GM10266 (cell line): ENCODE measurements around the gene NSD1.

Experiments
- DNase-seq: peaks from one replicate; pipeline ENCODE4 v3.0.0; 2012; ENCODE audit errors: extremely low spot score
- TF ChIP-seq, protein P1 (sequence below): IDR thresholded peaks from 2 replicates; pipeline ENCODE4 v1.5.1; 2012; ENCODE audit warnings: mild to moderate bottlenecking, low read depth; ENCODE audit not compliant: control insufficient read depth, insufficient read depth; ENCODE audit errors: missing control alignments

The NSD1 gene

DNA sequence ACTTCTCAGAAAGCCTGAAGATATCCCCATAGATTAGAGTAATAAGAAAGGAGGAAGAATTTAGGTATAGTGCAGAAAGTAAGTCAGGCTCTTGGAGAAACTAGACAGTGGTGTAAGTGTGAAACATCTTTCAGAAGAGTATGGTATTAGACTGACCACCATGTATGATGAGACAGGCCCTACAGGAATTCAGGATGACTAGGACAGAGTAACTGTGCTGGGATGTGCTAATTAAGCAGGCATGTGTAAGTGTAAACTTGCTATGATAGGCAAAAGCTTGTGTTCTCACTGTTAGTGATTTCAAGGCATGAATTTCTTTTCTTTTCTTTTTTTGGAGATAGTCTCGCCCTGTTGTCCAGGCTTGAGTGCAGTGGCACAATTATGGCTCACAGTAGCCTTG is 99.2 kb downstream of the NSD1 start:
- TF ChIP-seq, protein P1, sequence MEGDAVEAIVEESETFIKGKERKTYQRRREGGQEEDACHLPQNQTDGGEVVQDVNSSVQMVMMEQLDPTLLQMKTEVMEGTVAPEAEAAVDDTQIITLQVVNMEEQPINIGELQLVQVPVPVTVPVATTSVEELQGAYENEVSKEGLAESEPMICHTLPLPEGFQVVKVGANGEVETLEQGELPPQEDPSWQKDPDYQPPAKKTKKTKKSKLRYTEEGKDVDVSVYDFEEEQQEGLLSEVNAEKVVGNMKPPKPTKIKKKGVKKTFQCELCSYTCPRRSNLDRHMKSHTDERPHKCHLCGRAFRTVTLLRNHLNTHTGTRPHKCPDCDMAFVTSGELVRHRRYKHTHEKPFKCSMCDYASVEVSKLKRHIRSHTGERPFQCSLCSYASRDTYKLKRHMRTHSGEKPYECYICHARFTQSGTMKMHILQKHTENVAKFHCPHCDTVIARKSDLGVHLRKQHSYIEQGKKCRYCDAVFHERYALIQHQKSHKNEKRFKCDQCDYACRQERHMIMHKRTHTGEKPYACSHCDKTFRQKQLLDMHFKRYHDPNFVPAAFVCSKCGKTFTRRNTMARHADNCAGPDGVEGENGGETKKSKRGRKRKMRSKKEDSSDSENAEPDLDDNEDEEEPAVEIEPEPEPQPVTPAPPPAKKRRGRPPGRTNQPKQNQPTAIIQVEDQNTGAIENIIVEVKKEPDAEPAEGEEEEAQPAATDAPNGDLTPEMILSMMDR: no peak
- no peak for DNase-seq

DNA sequence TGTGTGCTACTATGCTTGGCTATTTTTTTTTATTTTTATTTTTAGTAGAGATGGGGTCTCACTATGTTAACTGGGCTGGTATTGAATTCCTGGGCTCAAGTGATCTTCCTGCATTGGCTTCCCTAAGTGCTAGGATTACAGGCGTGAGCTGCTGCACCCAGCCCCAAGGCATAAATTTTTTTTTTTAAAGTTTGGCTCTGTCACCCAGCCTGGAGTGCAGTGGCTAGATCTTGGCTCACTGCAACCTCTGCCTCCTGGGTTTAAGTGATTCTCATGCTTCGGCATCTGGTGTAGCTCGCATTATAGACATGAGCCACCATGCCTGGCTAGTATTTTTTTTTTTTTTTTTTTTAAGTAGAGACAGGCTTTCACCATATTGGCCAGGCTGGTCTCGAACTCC is 99.6 kb downstream of the NSD1 start:
- DNase-seq: no peak
- TF ChIP-seq, protein P1: no peak

DNA sequence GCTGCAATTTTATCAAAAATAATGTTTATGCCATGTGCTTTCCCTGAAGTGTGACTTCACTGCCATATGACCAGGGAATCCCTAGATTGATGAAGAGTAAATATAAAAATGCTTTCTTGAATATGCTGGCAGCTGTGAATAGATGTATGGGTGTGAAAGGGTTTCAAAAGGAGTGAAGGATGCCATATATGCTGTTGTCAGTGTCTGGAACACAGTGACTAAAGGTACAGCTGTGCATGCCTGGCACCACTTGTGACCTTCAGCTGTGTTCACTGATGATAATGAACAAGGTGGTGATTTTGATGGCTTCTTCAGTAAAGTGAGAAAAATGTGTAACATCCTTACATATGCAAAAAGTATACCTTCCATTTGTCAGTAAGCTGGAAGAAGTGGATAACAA is 100.2 kb downstream of the NSD1 start:
- TF ChIP-seq, protein P1: no peak
- no peak for DNase-seq

DNA sequence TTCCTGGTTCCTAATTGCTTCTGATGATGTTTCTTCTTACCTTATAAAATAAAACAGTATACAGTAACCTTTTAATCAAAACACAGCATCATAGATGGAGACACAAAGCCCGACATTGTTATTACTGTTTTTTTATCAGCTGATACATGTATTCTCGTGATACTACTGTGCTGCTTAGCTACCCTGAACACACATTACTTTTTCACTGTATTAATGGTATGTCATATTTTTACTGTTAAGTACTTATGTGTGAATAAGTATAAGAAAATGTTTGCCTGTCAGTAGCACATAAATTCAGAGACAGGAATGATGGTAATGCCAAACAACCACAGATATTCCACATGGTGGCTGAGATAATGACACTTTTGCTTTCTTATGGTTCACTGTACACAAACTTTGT is 101.3 kb downstream of the NSD1 start:
- TF ChIP-seq, protein P1: no peak
- DNase-seq: no peak

DNA sequence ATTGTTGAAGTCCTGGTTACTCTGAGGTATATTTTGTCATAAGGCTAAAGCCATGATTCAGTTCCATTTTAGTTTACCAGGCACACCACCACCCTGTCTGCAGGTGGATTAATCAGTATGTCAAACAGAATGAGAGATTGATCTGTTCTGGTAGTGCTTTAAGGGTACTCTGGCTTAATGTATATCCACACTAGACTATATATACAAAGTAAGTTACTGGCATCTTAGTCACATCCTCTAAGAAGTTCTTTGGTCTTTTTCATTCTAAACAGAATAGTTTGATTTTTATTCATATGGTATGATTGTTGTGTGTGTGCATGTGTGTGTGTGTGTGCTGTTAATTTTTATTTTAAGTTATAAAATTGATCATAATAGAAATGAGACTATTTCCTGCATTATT is 108.2 kb downstream of the NSD1 start:
- no peak for DNase-seq
- TF ChIP-seq, protein P1: no peak

DNA sequence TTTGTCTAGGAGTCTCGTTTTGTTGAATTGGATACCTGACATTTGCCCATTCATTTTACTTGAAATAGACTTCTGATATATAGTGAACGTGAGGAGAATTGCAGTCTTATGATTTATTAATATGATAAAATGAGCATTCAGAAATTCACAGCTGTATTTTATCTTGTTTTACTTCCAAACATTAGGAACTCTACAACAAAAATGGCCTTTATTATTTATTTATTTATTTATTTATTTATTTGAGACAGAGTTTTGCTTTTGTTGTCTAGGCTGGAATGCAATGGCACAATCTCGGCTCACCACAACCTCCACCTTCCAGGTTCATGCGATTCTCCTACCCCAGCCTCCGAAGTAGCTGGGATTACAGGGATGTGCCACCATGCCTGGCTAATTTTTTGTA is 108.7 kb downstream of the NSD1 start:
- DNase-seq: no peak
- TF ChIP-seq, protein P1: no peak

DNA sequence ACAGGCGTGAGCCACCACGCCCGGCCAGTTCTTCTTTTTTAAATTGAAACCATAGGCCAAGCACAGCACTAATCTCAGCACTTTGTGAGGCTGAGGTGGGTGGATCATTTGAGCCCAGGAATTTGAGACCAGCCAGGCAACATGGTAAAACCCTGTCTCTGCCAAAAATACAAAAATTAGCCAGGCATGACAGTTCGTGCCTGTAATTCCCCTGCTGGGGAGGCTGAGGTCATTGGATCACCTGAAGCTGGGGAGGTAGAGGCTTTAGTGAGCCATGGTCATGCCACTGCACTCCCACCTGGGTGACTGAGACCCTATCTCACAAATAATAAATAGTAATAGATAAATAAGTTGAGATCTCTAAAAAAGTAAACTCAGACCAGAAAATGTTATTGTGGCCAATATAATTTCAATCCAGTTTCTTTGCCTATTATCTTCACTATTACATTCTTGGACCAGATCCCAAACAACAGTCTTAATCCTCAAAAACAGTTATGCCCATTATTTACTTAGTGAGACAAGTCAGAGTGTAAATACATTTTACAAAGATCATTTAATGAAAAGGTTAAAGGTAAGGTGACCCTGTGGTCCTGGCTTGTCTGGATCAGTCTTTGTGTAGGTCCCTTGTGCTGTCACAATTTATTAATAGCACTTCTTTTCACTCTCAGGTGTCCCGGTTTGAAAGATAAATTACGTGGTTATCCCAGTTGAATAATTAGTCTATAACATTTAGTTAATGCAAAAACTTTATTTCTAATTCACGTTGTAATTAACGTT is 116.4 kb downstream of the NSD1 start:
- TF ChIP-seq, protein P1: no peak
- no peak for DNase-seq
